Progenitor cell of endocrine pancreas (in vitro differentiated cells): ENCODE data around the gene ARSD. TPM values are rescaled to one million over a fixed set of nuclear protein-coding genes. Genes with fewer than 3 reads are reported as not detected.
A peak's percentile ranks its signal among the peaks of the same experiment; 100 is the strongest.

Source experiments
- DNase-seq: peaks from one replicate; pipeline ENCODE4 v3.0.0; 2021; ENCODE audit warnings: low spot score; ENCODE audit not compliant: unreplicated experiment
- H3K27ac Mint-ChIP-seq: 2 replicates; pipeline ENCODE4 v1.8.0; 2021; ENCODE audit warnings: mild to moderate bottlenecking, moderate library complexity, mixed read lengths
- H3K27me3 Mint-ChIP-seq: 2 replicates; pipeline ENCODE4 v1.8.0; 2021; ENCODE audit warnings: mixed read lengths
- H3K36me3 Mint-ChIP-seq: 2 replicates; pipeline ENCODE4 v1.8.0; 2022; ENCODE audit warnings: mixed read lengths; ENCODE audit not compliant: insufficient read depth
- H3K4me1 Mint-ChIP-seq: 2 replicates; pipeline ENCODE4 v1.8.0; 2021; ENCODE audit warnings: low read depth, mixed read lengths
- H3K4me3 Mint-ChIP-seq: 2 replicates; pipeline ENCODE4 v1.8.0; 2021; ENCODE audit warnings: low read depth, mild to moderate bottlenecking, moderate library complexity, mixed read lengths
- H3K9me3 Mint-ChIP-seq: 2 replicates; pipeline ENCODE4 v1.8.0; 2021; ENCODE audit warnings: low read depth, mixed read lengths
- total RNA-seq: library from RNA; stranded (reverse); gene quantifications from 2 replicates; pipeline ENCODE4 v1.2.1, GENCODE V29; 2021
- TF ChIP-seq, protein P1 (sequence below): fragments of 200-600 bp; sonication (generic); IDR thresholded peaks from one replicate; pipeline ENCODE4 v1.5.0; 2021; ENCODE audit warnings: antibody characterized with exemption, mild to moderate bottlenecking; ENCODE audit not compliant: unreplicated experiment

The ARSD gene
- total RNA-seq, 1 donor from 2014 or later = 76.8 TPM

DNA sequence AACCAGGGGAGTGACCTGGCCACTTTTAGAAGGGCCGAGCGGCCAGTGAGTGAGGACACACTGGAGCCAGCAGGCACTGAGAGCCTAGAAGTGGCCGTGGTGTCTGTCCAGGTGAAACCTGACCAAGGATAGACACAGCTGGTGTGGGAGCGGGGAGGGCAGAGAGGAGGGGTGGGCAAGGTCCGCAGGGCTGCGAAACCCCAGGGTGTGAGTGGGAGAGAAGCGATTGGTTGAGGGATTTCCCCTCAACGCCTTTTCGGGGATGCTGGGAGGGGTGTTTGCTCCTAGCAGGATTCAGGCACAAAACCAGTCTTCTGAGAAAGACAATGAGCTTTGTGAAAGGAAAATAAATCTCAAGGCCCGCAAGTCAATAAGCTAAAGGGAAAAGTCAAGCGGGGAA is 33.2 kb upstream of the ARSD start:
- Mint-ChIP-seq H3K27ac (peak overlapping the region; percentile 85), H3K27me3 (no peaks in the 10 kb centered on the region), H3K4me1 (peaks cover 38% of the 10 kb centered on the region), H3K9me3 (no peaks in the 10 kb centered on the region), H3K36me3 (peaks cover 21% of the 10 kb centered on the region), H3K4me3 (peak overlapping the region; percentile 76)
- TF ChIP-seq, protein P1, sequence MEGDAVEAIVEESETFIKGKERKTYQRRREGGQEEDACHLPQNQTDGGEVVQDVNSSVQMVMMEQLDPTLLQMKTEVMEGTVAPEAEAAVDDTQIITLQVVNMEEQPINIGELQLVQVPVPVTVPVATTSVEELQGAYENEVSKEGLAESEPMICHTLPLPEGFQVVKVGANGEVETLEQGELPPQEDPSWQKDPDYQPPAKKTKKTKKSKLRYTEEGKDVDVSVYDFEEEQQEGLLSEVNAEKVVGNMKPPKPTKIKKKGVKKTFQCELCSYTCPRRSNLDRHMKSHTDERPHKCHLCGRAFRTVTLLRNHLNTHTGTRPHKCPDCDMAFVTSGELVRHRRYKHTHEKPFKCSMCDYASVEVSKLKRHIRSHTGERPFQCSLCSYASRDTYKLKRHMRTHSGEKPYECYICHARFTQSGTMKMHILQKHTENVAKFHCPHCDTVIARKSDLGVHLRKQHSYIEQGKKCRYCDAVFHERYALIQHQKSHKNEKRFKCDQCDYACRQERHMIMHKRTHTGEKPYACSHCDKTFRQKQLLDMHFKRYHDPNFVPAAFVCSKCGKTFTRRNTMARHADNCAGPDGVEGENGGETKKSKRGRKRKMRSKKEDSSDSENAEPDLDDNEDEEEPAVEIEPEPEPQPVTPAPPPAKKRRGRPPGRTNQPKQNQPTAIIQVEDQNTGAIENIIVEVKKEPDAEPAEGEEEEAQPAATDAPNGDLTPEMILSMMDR = no peak
- no peak for DNase-seq

DNA sequence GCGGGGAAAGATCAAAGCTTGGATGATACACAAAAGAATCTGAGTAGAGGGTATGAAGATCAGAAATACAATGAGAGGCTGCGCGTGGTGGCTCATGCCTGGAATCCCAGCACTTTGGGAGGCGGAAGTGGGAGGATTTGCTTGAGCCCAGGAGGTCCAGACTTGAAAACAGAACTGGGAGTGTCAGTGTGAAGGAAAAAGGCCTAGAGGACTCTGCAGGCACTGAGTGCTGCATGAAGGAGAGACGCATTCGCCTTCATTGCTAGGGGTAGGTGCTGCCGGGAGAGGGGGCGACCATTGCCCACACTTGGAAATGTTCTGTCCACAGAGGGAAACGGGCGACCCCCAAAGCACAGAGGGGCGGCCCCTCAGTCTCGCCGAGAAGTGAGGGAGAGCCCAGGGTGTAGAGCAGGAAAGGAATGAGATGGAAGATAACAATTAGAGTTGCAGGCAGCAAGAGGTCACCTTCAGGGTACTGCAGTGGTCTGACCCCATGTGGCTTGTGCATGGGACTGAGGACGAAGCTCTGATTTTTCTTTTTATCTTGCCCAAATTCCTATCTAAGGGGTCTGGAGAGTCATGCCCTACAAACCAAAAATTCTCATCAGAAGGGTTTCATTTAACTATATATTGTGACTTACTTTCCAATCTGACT is 31.8 kb upstream of the ARSD start:
- Mint-ChIP-seq H3K27me3 (no peaks in the 10 kb centered on the region), H3K27ac (no peak overlapping the region), H3K9me3 (no peaks in the 10 kb centered on the region), H3K36me3 (peaks cover 23% of the 10 kb centered on the region), H3K4me3 (peak overlapping the region; percentile 5), H3K4me1 (peaks cover 34% of the 10 kb centered on the region)
- TF ChIP-seq, protein P1 = no peak
- no peak for DNase-seq

DNA sequence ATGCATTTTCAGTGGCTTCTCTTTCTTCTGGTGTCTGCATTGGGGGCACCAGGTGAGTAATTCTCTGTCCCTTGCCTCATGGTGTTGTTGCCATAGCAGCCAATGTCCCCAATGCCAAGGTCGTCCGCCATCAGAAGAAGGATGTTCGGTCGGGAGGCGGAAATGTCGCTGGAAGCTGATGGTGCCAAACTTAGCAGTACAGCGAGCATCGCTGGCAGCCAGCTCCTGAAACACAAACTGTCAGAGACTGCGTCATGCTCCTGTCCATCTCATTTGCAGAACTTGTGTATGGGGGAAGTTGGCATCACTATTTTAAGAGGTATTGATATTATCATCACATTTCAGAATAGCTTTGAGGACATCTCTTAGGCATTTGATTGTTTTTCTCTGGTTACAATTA is 29.1 kb upstream of the ARSD start:
- Mint-ChIP-seq H3K4me3 (no peak overlapping the region), H3K9me3 (no peaks in the 10 kb centered on the region), H3K27ac (no peak overlapping the region), H3K36me3 (peaks cover 38% of the 10 kb centered on the region), H3K4me1 (peaks cover 25% of the 10 kb centered on the region), H3K27me3 (no peaks in the 10 kb centered on the region)
- no peak for DNase-seq
- TF ChIP-seq, protein P1 = no peak

DNA sequence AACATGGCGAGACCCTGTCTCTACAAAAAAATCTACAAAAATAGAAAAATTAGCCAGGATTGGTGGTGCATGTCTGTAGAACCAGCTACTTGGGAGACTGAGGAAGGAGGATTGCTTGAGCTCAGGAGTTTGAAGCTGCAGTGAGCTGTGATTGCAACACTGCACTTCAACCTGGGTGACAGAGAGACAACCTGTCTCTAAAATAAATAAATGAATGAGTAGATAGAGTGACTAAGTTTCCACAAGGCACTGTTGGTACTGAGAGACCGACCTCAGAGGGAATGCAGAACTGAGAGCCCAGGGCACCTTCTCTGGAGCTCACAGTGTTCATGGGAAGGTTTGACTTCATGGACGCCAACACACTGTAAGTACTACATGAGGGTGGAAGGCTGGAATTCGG is 26.7 kb upstream of the ARSD start:
- Mint-ChIP-seq H3K36me3 (peaks cover 49% of the 10 kb centered on the region), H3K27ac (no peak overlapping the region), H3K9me3 (no peaks in the 10 kb centered on the region), H3K27me3 (no peaks in the 10 kb centered on the region), H3K4me3 (no peak overlapping the region), H3K4me1 (peaks cover 5% of the 10 kb centered on the region)
- TF ChIP-seq, protein P1 = no peak
- no peak for DNase-seq

DNA sequence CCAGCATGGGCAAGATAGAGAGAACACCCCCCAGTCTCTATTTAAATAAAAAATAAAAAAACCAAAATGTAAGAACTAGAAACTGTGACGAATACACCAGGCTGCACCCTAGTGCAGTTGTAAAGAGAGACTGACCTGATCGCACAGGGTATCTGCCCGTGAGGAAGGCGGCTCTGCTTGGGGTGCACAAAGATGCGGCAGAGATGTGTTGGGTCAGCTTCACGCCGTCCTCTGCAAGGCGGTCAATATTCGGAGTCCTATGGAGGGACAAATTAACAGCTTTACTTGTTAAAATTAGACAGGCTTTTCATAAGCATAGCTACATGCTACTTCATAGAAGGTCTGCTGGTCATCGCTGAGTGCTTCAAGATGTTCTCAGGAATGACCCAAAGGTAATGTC is 26.1 kb upstream of the ARSD start:
- Mint-ChIP-seq H3K9me3 (no peaks in the 10 kb centered on the region), H3K27me3 (no peaks in the 10 kb centered on the region), H3K4me1 (no peaks in the 10 kb centered on the region), H3K27ac (no peak overlapping the region), H3K4me3 (no peak overlapping the region), H3K36me3 (peaks cover 47% of the 10 kb centered on the region)
- DNase-seq = no peak
- TF ChIP-seq, protein P1 = no peak
